Transverse colon (tissue), 4 donors: ENCODE results near the gene TBC1D9.

Experiments used
- CTCF ChIP-seq, 5 experiments: fragments of 200-600 bp in 3 of 5; fragments of 450-650 bp in 2 of 5; sonication (generic) in 3 of 5; IDR thresholded peaks; 1 replicate in 2 of 5; 2 replicates in 3 of 5; pipeline ENCODE4 v1.5.1; 2016 to 2017; ENCODE audit warnings: antibody characterized with exemption in 5 of 5, inconsistent platforms in 3 of 5, mild to moderate bottlenecking in 2 of 5, moderate library complexity in 1 of 5
- EP300 ChIP-seq: sonication (generic); formaldehyde crosslinking; IDR thresholded peaks from one replicate; pipeline ENCODE4 v1.6.1; 2017; ENCODE audit warnings: antibody characterized with exemption, low read depth
- POLR2A ChIP-seq: fragments of 450-650 bp; IDR thresholded peaks from one replicate; pipeline ENCODE4 v1.6.1; 2016; ENCODE audit warnings: antibody characterized with exemption, mild to moderate bottlenecking, moderate library complexity
- POLR2AphosphoS5 ChIP-seq, 3 donors: sonication (generic); formaldehyde crosslinking; IDR thresholded peaks; one replicate each; pipeline ENCODE4 v1.6.1; 2016; ENCODE audit warnings: antibody characterized with exemption in 3 of 3

- TF ChIP-seq POLR2A (no peak), CTCF (IDR thresholded peaks at IDR 0.05) (no peak), EP300 (no peak), POLR2AphosphoS5 (IDR thresholded peaks at IDR 0.05) (no peak)
These were observed 18.3 kb upstream of the TBC1D9 start for GRCh38 chr4:140774510-140774909.
